Measurements from ENCODE around the gene EDIL3.
"Not testable (repeated sequence)": the region's sequence is repeated elsewhere in the genome, so short reads cannot be mapped to it uniquely, and the experiment has no call there.

Gene EDIL3

DNA sequence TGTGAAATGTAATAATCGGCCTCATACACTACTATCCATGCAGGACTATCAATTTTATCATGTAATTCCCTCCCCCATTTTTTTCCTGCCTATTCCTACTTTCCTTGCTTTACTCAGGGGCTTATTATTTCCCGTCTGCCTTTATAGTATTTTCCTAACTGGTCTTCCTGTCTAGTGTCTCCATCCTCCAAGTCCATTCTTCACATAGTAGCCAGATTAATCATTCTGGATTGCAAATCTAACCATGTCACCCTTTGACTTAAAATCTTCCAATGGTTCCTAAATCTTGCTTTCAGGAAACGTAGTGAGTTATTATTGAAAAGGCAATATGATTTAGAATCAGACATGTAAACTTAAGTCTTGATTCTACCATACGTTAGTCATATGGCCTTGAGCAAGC lies 356.6 kb downstream of the EDIL3 start:
- DNase-seq (ENCODE audit: low spot score in 2 of 2) (no peak), ATAC-seq (replicated peaks; ENCODE audit: extremely low read depth, poor library complexity, severe bottlenecking) (no peak)
- no peak overlapping the region for H3K4me3 Mint-ChIP-seq
- H3K9me3 Mint-ChIP-seq = peaks cover 15% of the 10 kb centered on the region
- no peaks in the 10 kb centered on the region for H3K27me3 Mint-ChIP-seq
- H3K36me3 Mint-ChIP-seq (ENCODE audit: insufficient read depth) = no peaks in the 10 kb centered on the region
- no peak overlapping the region for H3K27ac Mint-ChIP-seq (ENCODE audit: low read depth)
- H3K4me1 Mint-ChIP-seq = no peaks in the 10 kb centered on the region

DNA sequence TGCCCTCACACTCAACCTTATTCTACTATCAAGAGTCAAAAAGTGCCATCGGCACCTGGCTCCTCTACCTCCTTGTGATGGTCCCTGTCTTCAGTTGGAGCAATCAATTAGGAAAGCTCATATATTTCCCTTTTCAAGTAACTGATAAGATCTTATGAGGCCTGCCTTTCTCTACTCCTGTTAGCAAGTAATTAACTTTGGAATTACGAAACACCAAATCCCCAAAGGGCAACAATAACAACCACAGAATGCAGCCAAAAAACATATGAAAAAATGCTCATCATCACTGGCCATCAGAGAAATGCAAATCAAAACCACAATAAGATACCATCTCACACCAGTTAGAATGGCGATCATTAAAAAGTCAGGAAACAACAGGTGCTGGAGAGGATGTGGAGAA lies 366.2 kb downstream of the EDIL3 start:
- ATAC-seq (replicated peaks; ENCODE audit: extremely low read depth, poor library complexity, severe bottlenecking); DNase-seq (ENCODE audit: low spot score in 2 of 2); H3K4me3 Mint-ChIP-seq; H3K36me3 Mint-ChIP-seq (ENCODE audit: insufficient read depth); H3K27me3 Mint-ChIP-seq; H3K4me1 Mint-ChIP-seq; H3K27ac Mint-ChIP-seq (ENCODE audit: low read depth); H3K9me3 Mint-ChIP-seq: not testable (repeated sequence)

- H3K4me1 Mint-ChIP-seq = no peaks in the 10 kb centered on the region
- no peak overlapping the region for H3K4me3 Mint-ChIP-seq
- no peak overlapping the region for H3K27ac Mint-ChIP-seq (ENCODE audit: low read depth)
These were observed 367.0 kb downstream of the EDIL3 start for GRCh38 chr5:84017523-84018172.

GRCh38 chr5:84016085-84016484 lies 368.6 kb downstream of the EDIL3 start:
- Mint-ChIP-seq H3K4me1 (no peaks in the 10 kb centered on the region), H3K36me3 (ENCODE audit: insufficient read depth) (no peaks in the 10 kb centered on the region), H3K27ac (ENCODE audit: low read depth) (no peak overlapping the region), H3K27me3 (no peaks in the 10 kb centered on the region), H3K4me3 (no peak overlapping the region), H3K9me3 (peaks cover 16% of the 10 kb centered on the region)
- no peak for DNase-seq (ENCODE audit: low spot score in 2 of 2)
- ATAC-seq (replicated peaks; ENCODE audit: extremely low read depth, poor library complexity, severe bottlenecking) = no peak

More at GRCh38 chr5:84017523-84018172, 367.0 kb downstream of the EDIL3 start:
- Mint-ChIP-seq H3K36me3 (ENCODE audit: insufficient read depth) (peaks cover 2% of the 10 kb centered on the region), H3K27me3 (no peaks in the 10 kb centered on the region), H3K9me3 (peaks cover 6% of the 10 kb centered on the region)
- ATAC-seq (replicated peaks; ENCODE audit: extremely low read depth, poor library complexity, severe bottlenecking) = no peak
- DNase-seq (ENCODE audit: low spot score in 2 of 2) = no peak

- no peak for ATAC-seq (replicated peaks; ENCODE audit: extremely low read depth, poor library complexity, severe bottlenecking)
- peaks cover 18% of the 10 kb centered on the region for H3K9me3 Mint-ChIP-seq
These were observed 369.7 kb downstream of the EDIL3 start for GRCh38 chr5:84014966-84015365.

DNA sequence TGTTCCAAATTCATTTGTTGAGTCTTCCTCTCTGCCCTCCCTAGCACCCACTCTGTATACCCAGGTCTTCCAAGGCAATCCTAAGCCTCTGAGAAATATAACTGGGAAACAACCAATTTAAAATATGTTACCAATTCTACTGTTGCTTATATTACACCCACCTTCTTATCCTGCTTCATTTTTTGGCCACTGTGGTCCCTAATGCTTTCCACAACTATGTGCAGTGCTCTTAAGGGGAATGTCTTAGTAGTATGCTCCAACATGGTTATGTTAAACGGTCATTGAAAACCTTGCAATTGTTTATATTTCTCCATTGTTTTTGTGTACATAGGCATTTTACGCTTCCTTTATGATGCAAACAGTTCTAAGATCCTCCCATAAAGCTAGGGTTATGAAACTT lies 390.9 kb downstream of the EDIL3 start:
- ATAC-seq (replicated peaks; ENCODE audit: extremely low read depth, poor library complexity, severe bottlenecking) (no peak), DNase-seq (ENCODE audit: low spot score in 2 of 2) (no peak)
- Mint-ChIP-seq H3K27ac (ENCODE audit: low read depth) (no peak overlapping the region), H3K9me3 (peaks cover 42% of the 10 kb centered on the region), H3K27me3 (no peaks in the 10 kb centered on the region), H3K36me3 (ENCODE audit: insufficient read depth) (no peaks in the 10 kb centered on the region), H3K4me1 (no peaks in the 10 kb centered on the region), H3K4me3 (no peak overlapping the region)

More at GRCh38 chr5:84014966-84015365, 369.7 kb downstream of the EDIL3 start:
- Mint-ChIP-seq H3K4me3 (no peak overlapping the region), H3K27me3 (no peaks in the 10 kb centered on the region), H3K27ac (ENCODE audit: low read depth) (no peak overlapping the region), H3K36me3 (ENCODE audit: insufficient read depth) (no peaks in the 10 kb centered on the region), H3K4me1 (no peaks in the 10 kb centered on the region)
- no peak for DNase-seq (ENCODE audit: low spot score in 2 of 2)

GRCh38 chr5:83991566-83992224 lies 393.0 kb downstream of the EDIL3 start:
- ATAC-seq (replicated peaks; ENCODE audit: extremely low read depth, poor library complexity, severe bottlenecking) = no peak
- peaks cover 30% of the 10 kb centered on the region for H3K9me3 Mint-ChIP-seq
- no peak overlapping the region for H3K4me3 Mint-ChIP-seq
- H3K4me1 Mint-ChIP-seq = no peaks in the 10 kb centered on the region
- H3K36me3 Mint-ChIP-seq (ENCODE audit: insufficient read depth) = no peaks in the 10 kb centered on the region
- no peaks in the 10 kb centered on the region for H3K27me3 Mint-ChIP-seq
- no peak for DNase-seq (ENCODE audit: low spot score in 2 of 2)
- H3K27ac Mint-ChIP-seq (ENCODE audit: low read depth) = no peak overlapping the region

GRCh38 chr5:83988293-83988685 lies 396.4 kb downstream of the EDIL3 start:
- no peak overlapping the region for H3K27ac Mint-ChIP-seq (ENCODE audit: low read depth)
- ATAC-seq (replicated peaks; ENCODE audit: extremely low read depth, poor library complexity, severe bottlenecking) (no peak), DNase-seq (ENCODE audit: low spot score in 2 of 2) (no peak)
- no peaks in the 10 kb centered on the region for H3K4me1 Mint-ChIP-seq
- H3K4me3 Mint-ChIP-seq = no peak overlapping the region
- no peaks in the 10 kb centered on the region for H3K27me3 Mint-ChIP-seq
- peaks cover 22% of the 10 kb centered on the region for H3K9me3 Mint-ChIP-seq
- H3K36me3 Mint-ChIP-seq (ENCODE audit: insufficient read depth) = no peaks in the 10 kb centered on the region

DNA sequence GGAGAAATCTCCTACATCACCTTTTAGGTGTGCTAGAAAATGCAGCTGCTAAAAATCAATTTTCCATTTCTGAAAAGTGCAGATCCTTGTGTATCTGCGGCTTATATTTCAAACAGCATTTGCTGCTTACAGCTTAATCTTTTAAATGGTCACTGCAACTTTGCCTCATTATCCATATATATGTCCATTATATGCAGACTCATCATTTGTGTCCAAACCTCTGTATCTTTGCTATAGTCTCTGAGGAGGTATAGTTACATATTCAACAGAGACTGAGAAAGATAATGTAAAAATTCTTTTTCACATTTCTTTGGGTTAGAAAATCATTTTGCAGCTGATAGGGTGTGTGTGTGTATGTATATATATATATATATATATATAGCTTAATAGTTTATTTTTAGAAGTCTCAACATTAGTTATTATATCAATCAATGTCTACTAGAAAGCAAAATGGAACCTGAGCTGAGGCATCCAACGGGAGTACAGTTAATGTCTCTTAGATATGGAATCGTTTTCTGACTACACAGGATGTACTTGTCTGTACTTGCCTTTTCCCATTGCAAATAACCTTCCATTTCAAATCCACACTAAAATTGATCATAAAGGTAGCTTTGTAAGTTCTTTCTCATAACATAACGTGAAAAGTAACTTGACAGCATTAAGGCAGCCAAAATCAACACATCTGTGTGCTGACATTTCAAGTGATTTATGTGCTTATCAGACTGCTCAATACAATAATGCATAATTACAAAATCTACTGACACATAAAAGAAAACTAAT lies 397.0 kb downstream of the EDIL3 start:
- no peak for DNase-seq (ENCODE audit: low spot score in 2 of 2)
- ATAC-seq (replicated peaks; ENCODE audit: extremely low read depth, poor library complexity, severe bottlenecking) = no peak
- no peaks in the 10 kb centered on the region for H3K4me1 Mint-ChIP-seq
- no peaks in the 10 kb centered on the region for H3K36me3 Mint-ChIP-seq (ENCODE audit: insufficient read depth)
- H3K4me3 Mint-ChIP-seq = no peak overlapping the region
- no peak overlapping the region for H3K27ac Mint-ChIP-seq (ENCODE audit: low read depth)
- H3K9me3 Mint-ChIP-seq = peaks cover 22% of the 10 kb centered on the region
- no peaks in the 10 kb centered on the region for H3K27me3 Mint-ChIP-seq

GRCh38 chr5:83983852-83984251 lies 400.8 kb downstream of the EDIL3 start:
- H3K4me1 Mint-ChIP-seq = no peaks in the 10 kb centered on the region

GRCh38 chr5:83973925-83974815 lies 410.5 kb downstream of the EDIL3 start:
- Mint-ChIP-seq H3K36me3 (ENCODE audit: insufficient read depth) (no peaks in the 10 kb centered on the region), H3K27ac (ENCODE audit: low read depth) (no peak overlapping the region), H3K9me3 (no peaks in the 10 kb centered on the region), H3K27me3 (no peaks in the 10 kb centered on the region), H3K4me1 (no peaks in the 10 kb centered on the region), H3K4me3 (no peak overlapping the region)
- ATAC-seq (replicated peaks; ENCODE audit: extremely low read depth, poor library complexity, severe bottlenecking) = no peak
- no peak for DNase-seq (ENCODE audit: low spot score in 2 of 2)

More at GRCh38 chr5:83983852-83984251, 400.8 kb downstream of the EDIL3 start:
- H3K4me3 Mint-ChIP-seq = no peak overlapping the region
- H3K9me3 Mint-ChIP-seq = peaks cover 13% of the 10 kb centered on the region
- no peaks in the 10 kb centered on the region for H3K36me3 Mint-ChIP-seq (ENCODE audit: insufficient read depth)
- no peak for ATAC-seq (replicated peaks; ENCODE audit: extremely low read depth, poor library complexity, severe bottlenecking)
- no peaks in the 10 kb centered on the region for H3K27me3 Mint-ChIP-seq
- no peak for DNase-seq (ENCODE audit: low spot score in 2 of 2)
- no peak overlapping the region for H3K27ac Mint-ChIP-seq (ENCODE audit: low read depth)

DNA sequence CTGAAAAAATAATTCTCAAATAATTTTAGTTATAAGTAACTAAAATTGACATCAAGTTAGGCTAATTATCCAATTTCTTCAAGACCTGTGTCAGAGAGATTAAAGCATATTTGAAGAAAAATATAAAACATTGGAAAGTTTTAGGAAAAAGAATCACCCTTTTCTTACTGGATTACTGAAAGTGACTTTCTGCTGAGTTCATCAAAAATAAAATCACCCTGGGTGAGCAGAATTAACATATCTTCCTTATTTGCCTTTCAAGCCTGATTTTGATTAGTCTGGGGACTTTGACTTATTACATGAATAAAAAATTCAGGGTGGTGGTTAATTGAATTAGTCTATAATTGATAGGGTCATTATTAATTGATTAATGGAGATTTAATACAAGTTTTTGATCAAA lies 411.8 kb downstream of the EDIL3 start:
- Mint-ChIP-seq H3K4me1 (no peaks in the 10 kb centered on the region), H3K4me3 (no peak overlapping the region), H3K27me3 (no peaks in the 10 kb centered on the region), H3K9me3 (no peaks in the 10 kb centered on the region), H3K36me3 (ENCODE audit: insufficient read depth) (no peaks in the 10 kb centered on the region), H3K27ac (ENCODE audit: low read depth) (no peak overlapping the region)
- no peak for ATAC-seq (replicated peaks; ENCODE audit: extremely low read depth, poor library complexity, severe bottlenecking)
- no peak for DNase-seq (ENCODE audit: low spot score in 2 of 2)
